WTC11 (cell line): Measurements from ENCODE around the gene GLRA1. TPM values are rescaled to one million over a fixed set of nuclear protein-coding genes. Genes with fewer than 3 reads are reported as not detected.

ENCODE experiments used
- ATAC-seq: fragments of 200-7000 bp; cut with Tn5 transposase; 2 replicates; pipeline ENCODE4 v1.10.0; 2021; ENCODE audit warnings: mild to moderate bottlenecking, moderate library complexity
- CTCF ChIA-PET: fragments of 300-600 bp; sonication (Branson Sonifier 250); formaldehyde crosslinking; loops from one replicate; lab custom pipeline; 2021; ENCODE audit warnings: antibody characterized with exemption; lab: Charles Lee
- POLR2A ChIA-PET: fragments of 350-600 bp; sonication (Branson Sonifier 250); formaldehyde crosslinking; loops from one replicate; lab custom pipeline; 2021; ENCODE audit warnings: antibody characterized with exemption; lab: Charles Lee
- DNase-seq: peaks from one replicate; pipeline ENCODE4 v3.0.0; 2021; ENCODE audit warnings: low spot score
- H3K27ac Mint-ChIP-seq: 2 replicates; pipeline ENCODE4 v1.8.0; 2021; ENCODE audit warnings: mixed read lengths
- H3K27me3 Mint-ChIP-seq: 2 replicates; pipeline ENCODE4 v1.8.0; 2021; ENCODE audit warnings: low read depth, mild to moderate bottlenecking, moderate library complexity, mixed read lengths
- H3K36me3 Mint-ChIP-seq: 2 replicates; pipeline ENCODE4 v1.8.0; 2021; ENCODE audit warnings: mixed read lengths
- H3K4me1 Mint-ChIP-seq: 2 replicates; pipeline ENCODE4 v1.8.0; 2022; ENCODE audit warnings: mixed read lengths
- H3K4me3 Mint-ChIP-seq: 2 replicates; pipeline ENCODE4 v1.8.0; 2021; ENCODE audit warnings: mild to moderate bottlenecking, moderate library complexity, mixed read lengths
- H3K9me3 Mint-ChIP-seq: 2 replicates; pipeline ENCODE4 v1.8.0; 2021; ENCODE audit warnings: mixed read lengths
- ELF4 ChIP-seq: sonication (generic); formaldehyde crosslinking; IDR thresholded peaks from 2 replicates; pipeline ENCODE4 v1.8.1; 2022; ENCODE audit warnings: low read depth, mild to moderate bottlenecking, moderate library complexity, missing genetic modification reagents
- ERG ChIP-seq: fragments of 250-450 bp; sonication (Bioruptor Pico); IDR thresholded peaks from 2 replicates; pipeline ENCODE4 v1.8.0; 2021; ENCODE audit warnings: mild to moderate bottlenecking
- FOXP4 ChIP-seq: sonication (generic); formaldehyde crosslinking; IDR thresholded peaks from 2 replicates; pipeline ENCODE4 v1.8.0; 2022; ENCODE audit warnings: mild to moderate bottlenecking, missing genetic modification reagents
- IRF1 ChIP-seq: sonication (generic); formaldehyde crosslinking; IDR thresholded peaks from 2 replicates; pipeline ENCODE4 v1.8.0; 2023; ENCODE audit warnings: missing genetic modification reagents
- JAZF1 ChIP-seq: fragments of 250-450 bp; sonication (Bioruptor Pico); IDR thresholded peaks from 2 replicates; pipeline ENCODE4 v1.9.0; 2021; ENCODE audit warnings: moderate library complexity, mild to moderate bottlenecking, inconsistent platforms
- KAT7 ChIP-seq: sonication (generic); formaldehyde crosslinking; IDR thresholded peaks from 2 replicates; pipeline ENCODE4 v1.8.1; 2023; ENCODE audit warnings: missing genetic modification reagents, mild to moderate bottlenecking, borderline replicate concordance
- SOX15 ChIP-seq: fragments of 250-450 bp; sonication (Bioruptor Pico); IDR thresholded peaks from 2 replicates; pipeline ENCODE4 v1.9.0; 2021; ENCODE audit warnings: mild to moderate bottlenecking
- SP1 ChIP-seq: sonication (generic); formaldehyde crosslinking; conservative IDR thresholded peaks from 2 replicates; pipeline ENCODE4 v1.8.1; 2022; ENCODE audit warnings: missing genetic modification reagents
- TCF7 ChIP-seq: sonication (generic); formaldehyde crosslinking; IDR thresholded peaks from 2 replicates; pipeline ENCODE4 v1.8.0; 2022; ENCODE audit warnings: mild to moderate bottlenecking, low read depth, missing genetic modification reagents, moderate library complexity
- TP53 ChIP-seq: sonication (generic); formaldehyde crosslinking; IDR thresholded peaks from 2 replicates; pipeline ENCODE4 v1.8.1; 2023; ENCODE audit warnings: mild to moderate bottlenecking, missing genetic modification reagents
- ZNF121 ChIP-seq: sonication (generic); formaldehyde crosslinking; IDR thresholded peaks from 2 replicates; pipeline ENCODE4 v1.8.0; 2023; ENCODE audit warnings: missing genetic modification reagents
- ZNF281 ChIP-seq: sonication (generic); formaldehyde crosslinking; IDR thresholded peaks from 2 replicates; pipeline ENCODE4 v1.8.0; 2023; ENCODE audit warnings: mild to moderate bottlenecking, missing genetic modification reagents
- ZNF396 ChIP-seq: fragments of 250-450 bp; sonication (Bioruptor Pico); IDR thresholded peaks from 2 replicates; pipeline ENCODE4 v1.8.0; 2021; ENCODE audit warnings: mild to moderate bottlenecking, moderate library complexity, borderline replicate concordance
- ZNF425 ChIP-seq: fragments of 250-450 bp; sonication (Bioruptor Pico); conservative IDR thresholded peaks from 2 replicates; pipeline ENCODE4 v1.9.0; 2021; ENCODE audit warnings: mild to moderate bottlenecking
- ZNF512 ChIP-seq: sonication (generic); formaldehyde crosslinking; IDR thresholded peaks from 2 replicates; pipeline ENCODE4 v1.8.1; 2022; ENCODE audit warnings: missing genetic modification reagents, borderline replicate concordance
- ZSCAN18 ChIP-seq: fragments of 250-450 bp; sonication (Bioruptor Pico); IDR thresholded peaks from 2 replicates; pipeline ENCODE4 v2.1.2; 2022; ENCODE audit warnings: mild to moderate bottlenecking, moderate library complexity
- total RNA-seq: library from RNA; stranded (reverse); gene quantifications from 3 replicates; pipeline ENCODE4 v1.2.3, GENCODE V29; 2021

Gene GLRA1
- total RNA-seq, 1 experiment from 2014 or later = not detected

GRCh38 chr5:151799407-151799806 lies 125.2 kb downstream of the GLRA1 start:
- ATAC-seq (no peak), DNase-seq (no peak)
- no peaks in the 10 kb centered on the region for H3K4me1 Mint-ChIP-seq
- no peak overlapping the region for H3K4me3 Mint-ChIP-seq
- ChIA-PET POLR2A (no interaction called here), CTCF (interaction anchor here (1.3 kb wide), 1 partner anchor 26 kb away, joined by 3 read pairs; no protein-coding TSS in a partner anchor)
- peaks cover 82% of the 10 kb centered on the region for H3K36me3 Mint-ChIP-seq
- TF ChIP-seq ZNF512 (CRISPR knock-in tag) (no peak), FOXP4 (CRISPR knock-in tag) (no peak), ELF4 (CRISPR knock-in tag) (no peak), IRF1 (CRISPR knock-in tag) (no peak), ERG (CRISPR knock-in tag) (no peak), KAT7 (CRISPR knock-in tag) (no peak), JAZF1 (CRISPR knock-in tag) (no peak), ZNF396 (no peak), ZNF425 (CRISPR knock-in tag) (no peak), ZNF281 (CRISPR knock-in tag) (no peak), TP53 (CRISPR knock-in tag) (no peak), SP1 (CRISPR knock-in tag) (no peak), SOX15 (CRISPR knock-in tag) (no peak), TCF7 (CRISPR knock-in tag) (no peak), ZNF121 (CRISPR knock-in tag) (no peak), ZSCAN18 (CRISPR knock-in tag) (no peak)
- H3K9me3 Mint-ChIP-seq = no peaks in the 10 kb centered on the region
- no peak overlapping the region for H3K27ac Mint-ChIP-seq
- no peaks in the 10 kb centered on the region for H3K27me3 Mint-ChIP-seq
